GM23338 (cell line): Measurements from ENCODE around the gene ARHGAP32.

Experiments used
- EZH2 ChIP-seq: fragments of 200-600 bp; sonication (generic); IDR thresholded peaks from one replicate; pipeline ENCODE4 v1.8.0; 2017; ENCODE audit warnings: antibody characterized with exemption, mild to moderate bottlenecking, low read depth; ENCODE audit not compliant: unreplicated experiment
- POLR2AphosphoS5 ChIP-seq: IDR thresholded peaks from 2 replicates; pipeline ENCODE4 v1.6.1; 2016; ENCODE audit warnings: antibody characterized with exemption, low read depth
- ZNF331 ChIP-seq: fragments of 250-450 bp; sonication (Bioruptor Pico); IDR thresholded peaks from 2 replicates; pipeline ENCODE4 v1.5.0; 2020; ENCODE audit warnings: low read depth, mild to moderate bottlenecking, moderate library complexity
- TF ChIP-seq, protein P1 (sequence below), 2 experiments: fragments of 200-600 bp in 1 of 2; sonication (generic) in 1 of 2; conservative IDR thresholded peaks; 2 replicates each; pipeline versions ENCODE4 v1.5.1 to v1.6.1; 2016 to 2017; ENCODE audit warnings: antibody characterized with exemption in 2 of 2, low read depth in 2 of 2, mild to moderate bottlenecking in 2 of 2, moderate library complexity in 1 of 2

DNA sequence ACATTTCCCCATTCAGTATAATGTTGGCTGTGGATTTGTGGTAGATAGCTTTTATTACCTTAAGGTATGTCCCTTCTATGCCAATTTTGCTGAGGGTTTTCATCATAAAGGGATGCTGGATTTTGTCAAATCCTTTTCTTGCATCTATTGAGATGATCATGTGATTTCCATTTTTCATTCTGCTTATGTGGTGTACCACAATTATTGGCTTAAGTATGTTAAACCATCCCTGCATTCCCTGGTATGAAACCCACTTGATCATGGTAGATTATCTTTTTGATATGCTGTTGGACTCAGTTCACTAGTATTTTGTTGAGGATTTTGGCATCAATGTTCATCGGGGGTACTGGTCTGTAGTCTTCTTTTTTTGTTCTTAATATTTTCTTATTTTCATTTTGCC is 44.7 kb upstream of the ARHGAP32 start:
- TF ChIP-seq POLR2AphosphoS5 (no peak), EZH2 (no peak), ZNF331 (CRISPR knock-in tag) (no peak)
- TF ChIP-seq, protein P1, sequence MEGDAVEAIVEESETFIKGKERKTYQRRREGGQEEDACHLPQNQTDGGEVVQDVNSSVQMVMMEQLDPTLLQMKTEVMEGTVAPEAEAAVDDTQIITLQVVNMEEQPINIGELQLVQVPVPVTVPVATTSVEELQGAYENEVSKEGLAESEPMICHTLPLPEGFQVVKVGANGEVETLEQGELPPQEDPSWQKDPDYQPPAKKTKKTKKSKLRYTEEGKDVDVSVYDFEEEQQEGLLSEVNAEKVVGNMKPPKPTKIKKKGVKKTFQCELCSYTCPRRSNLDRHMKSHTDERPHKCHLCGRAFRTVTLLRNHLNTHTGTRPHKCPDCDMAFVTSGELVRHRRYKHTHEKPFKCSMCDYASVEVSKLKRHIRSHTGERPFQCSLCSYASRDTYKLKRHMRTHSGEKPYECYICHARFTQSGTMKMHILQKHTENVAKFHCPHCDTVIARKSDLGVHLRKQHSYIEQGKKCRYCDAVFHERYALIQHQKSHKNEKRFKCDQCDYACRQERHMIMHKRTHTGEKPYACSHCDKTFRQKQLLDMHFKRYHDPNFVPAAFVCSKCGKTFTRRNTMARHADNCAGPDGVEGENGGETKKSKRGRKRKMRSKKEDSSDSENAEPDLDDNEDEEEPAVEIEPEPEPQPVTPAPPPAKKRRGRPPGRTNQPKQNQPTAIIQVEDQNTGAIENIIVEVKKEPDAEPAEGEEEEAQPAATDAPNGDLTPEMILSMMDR (conservative IDR thresholded peaks at IDR 0.05; ENCODE audit: low read depth in 2 of 2): no peak
